Kidney epithelial cell (primary cell): ENCODE data around the gene CASQ2. TPM values are rescaled to one million over a fixed set of nuclear protein-coding genes. Genes with fewer than 3 reads are reported as not detected.

ENCODE experiments used
- DNase-seq: peaks from one replicate; pipeline ENCODE4 v3.0.0-alpha.2; 2010; ENCODE audit warnings: low read depth
- H3K27me3 ChIP-seq: 2 replicates; pipeline ENCODE4 v1.6.0; 2011; ENCODE audit warnings: low read length; ENCODE audit not compliant: control insufficient read depth, insufficient read depth
- H3K36me3 ChIP-seq: 2 replicates; pipeline ENCODE4 v1.5.1; 2011; ENCODE audit warnings: low read length; ENCODE audit not compliant: control insufficient read depth, insufficient read depth
- H3K4me3 ChIP-seq: 2 replicates; pipeline ENCODE4 v1.5.1; 2011; ENCODE audit warnings: low read depth, mild to moderate bottlenecking, control low read depth, low read length
- CTCF ChIP-seq: IDR thresholded peaks from 2 replicates; pipeline ENCODE4 v1.5.1; 2011; ENCODE audit warnings: mild to moderate bottlenecking, moderate library complexity, low read length, control low read depth, inconsistent platforms; ENCODE audit not compliant: insufficient read depth, poor library complexity, severe bottlenecking
- total RNA-seq: library from RNA; depleted of rRNA; stranded (reverse); fragments of >200 nt; gene quantifications from 2 replicates; pipeline ENCODE4 v1.2.3, GENCODE V29; 2015

Gene CASQ2
- total RNA-seq, 1 donor from 2014 or later: not detected

GRCh38 chr1:115797486-115797885 is 29.0 kb upstream of the CASQ2 start:
- no peaks in the 10 kb centered on the region for H3K27me3 ChIP-seq
- no peak for TF ChIP-seq CTCF
- H3K36me3 ChIP-seq: no peaks in the 10 kb centered on the region
- H3K4me3 ChIP-seq: no peak overlapping the region
- DNase-seq: no peak

GRCh38 chr1:115796897-115797296 is 28.4 kb upstream of the CASQ2 start:
- DNase-seq: no peak
- no peaks in the 10 kb centered on the region for H3K27me3 ChIP-seq
- no peak overlapping the region for H3K4me3 ChIP-seq
- H3K36me3 ChIP-seq: no peaks in the 10 kb centered on the region
- TF ChIP-seq CTCF: no peak

- Histone ChIP-seq H3K27me3 (no peaks in the 10 kb centered on the region), H3K36me3 (no peaks in the 10 kb centered on the region), H3K4me3 (no peak overlapping the region)
- no peak for TF ChIP-seq CTCF
- DNase-seq: no peak
Measured at GRCh38 chr1:115796036-115796435, 27.5 kb upstream of the CASQ2 start.

- TF ChIP-seq CTCF: no peak
- Histone ChIP-seq H3K4me3 (no peak overlapping the region), H3K27me3 (no peaks in the 10 kb centered on the region), H3K36me3 (no peaks in the 10 kb centered on the region)
- no peak for DNase-seq
Measured at GRCh38 chr1:115794976-115795639, 26.6 kb upstream of the CASQ2 start.

GRCh38 chr1:115793162-115793561 is 24.6 kb upstream of the CASQ2 start:
- H3K27me3 ChIP-seq: no peaks in the 10 kb centered on the region
- no peak for DNase-seq
- no peak overlapping the region for H3K4me3 ChIP-seq
- no peaks in the 10 kb centered on the region for H3K36me3 ChIP-seq
- TF ChIP-seq CTCF: no peak

GRCh38 chr1:115791816-115792215 is 23.3 kb upstream of the CASQ2 start:
- no peak overlapping the region for H3K4me3 ChIP-seq
- H3K27me3 ChIP-seq: no peaks in the 10 kb centered on the region
- H3K36me3 ChIP-seq: no peaks in the 10 kb centered on the region
- no peak for DNase-seq
- TF ChIP-seq CTCF: no peak
